ENCODE measurements around the gene INTS1. TPM values are rescaled to one million over a fixed set of nuclear protein-coding genes. Genes with fewer than 3 reads are reported as not detected.

Gene INTS1
- polyA plus RNA-seq, 3 donors, result 53.1 to 56.4 (median 54.7) TPM

GRCh38 chr7:1493571-1493970, 10.6 kb downstream of the INTS1 start:
- DNase-seq (ENCODE audit: low read depth in 3 of 3, low spot score in 2 of 3), result no peak

GRCh38 chr7:1493129-1493528, 11.1 kb downstream of the INTS1 start:
- no peak for DNase-seq (ENCODE audit: low read depth in 3 of 3, low spot score in 2 of 3)

GRCh38 chr7:1492640-1493039, 11.5 kb downstream of the INTS1 start:
- DNase-seq (ENCODE audit: low read depth in 3 of 3, low spot score in 2 of 3), result no peak

GRCh38 chr7:1492221-1492620, 12.0 kb downstream of the INTS1 start:
- no peak for DNase-seq (ENCODE audit: low read depth in 3 of 3, low spot score in 2 of 3)

- DNase-seq (ENCODE audit: low read depth in 3 of 3, low spot score in 2 of 3), result no peak
Observed at GRCh38 chr7:1490837-1491236, 13.4 kb downstream of the INTS1 start.

GRCh38 chr7:1489336-1489735, 14.9 kb downstream of the INTS1 start:
- no peak for DNase-seq (ENCODE audit: low read depth in 3 of 3, low spot score in 2 of 3)

- DNase-seq (ENCODE audit: low read depth in 3 of 3, low spot score in 2 of 3), result no peak
Observed at GRCh38 chr7:1488016-1488415, 16.2 kb downstream of the INTS1 start.

GRCh38 chr7:1487466-1487865, 16.7 kb downstream of the INTS1 start:
- no peak for DNase-seq (ENCODE audit: low read depth in 3 of 3, low spot score in 2 of 3)

- no peak for DNase-seq (ENCODE audit: low read depth in 3 of 3, low spot score in 2 of 3)
Observed at GRCh38 chr7:1486571-1486970, 17.6 kb downstream of the INTS1 start.

- DNase-seq (ENCODE audit: low read depth in 3 of 3, low spot score in 2 of 3), result no peak
Observed at GRCh38 chr7:1485156-1485555, 19.0 kb downstream of the INTS1 start.

- DNase-seq (ENCODE audit: low read depth in 3 of 3, low spot score in 2 of 3), result no peak
Observed at GRCh38 chr7:1484569-1484968, 19.6 kb downstream of the INTS1 start.

- DNase-seq (ENCODE audit: low read depth in 3 of 3, low spot score in 2 of 3), result no peak
Observed at GRCh38 chr7:1483536-1484505, 20.4 kb downstream of the INTS1 start.

GRCh38 chr7:1483079-1483478, 21.1 kb downstream of the INTS1 start:
- DNase-seq (ENCODE audit: low read depth in 3 of 3, low spot score in 2 of 3), result no peak

- no peak for DNase-seq (ENCODE audit: low read depth in 3 of 3, low spot score in 2 of 3)
Observed at GRCh38 chr7:1481300-1481699, 22.9 kb downstream of the INTS1 start.

- no peak for DNase-seq (ENCODE audit: low read depth in 3 of 3, low spot score in 2 of 3)
Observed at GRCh38 chr7:1480670-1481069, 23.5 kb downstream of the INTS1 start.

GRCh38 chr7:1479287-1479686, 24.9 kb downstream of the INTS1 start:
- no peak for DNase-seq (ENCODE audit: low read depth in 3 of 3, low spot score in 2 of 3)

- no peak for DNase-seq (ENCODE audit: low read depth in 3 of 3, low spot score in 2 of 3)
Observed at GRCh38 chr7:1478480-1478879, 25.7 kb downstream of the INTS1 start.

GRCh38 chr7:1476859-1477258, 27.3 kb downstream of the INTS1 start:
- DNase-seq (ENCODE audit: low read depth in 3 of 3, low spot score in 2 of 3), result no peak

GRCh38 chr7:1475991-1476390, 28.2 kb downstream of the INTS1 start:
- DNase-seq (ENCODE audit: low read depth in 3 of 3, low spot score in 2 of 3), result no peak

GRCh38 chr7:1475393-1475792, 28.8 kb downstream of the INTS1 start:
- no peak for DNase-seq (ENCODE audit: low read depth in 3 of 3, low spot score in 2 of 3)

- DNase-seq (ENCODE audit: low read depth in 3 of 3, low spot score in 2 of 3), result no peak
Observed at GRCh38 chr7:1474736-1475135, 29.5 kb downstream of the INTS1 start.

GRCh38 chr7:1473864-1474512, 30.2 kb downstream of the INTS1 start:
- peak in 2 of 3 donors; percentile 62 to 78 for DNase-seq (ENCODE audit: low read depth in 3 of 3, low spot score in 2 of 3)

Measured in right renal cortex interstitium (tissue), 3 donors.